IMR-90 (cell line): Measurements from ENCODE around the gene PRSS8. TPM values are rescaled to one million over a fixed set of nuclear protein-coding genes. Genes with fewer than 3 reads are reported as not detected.

Source experiments
- ATAC-seq: fragments of 200-7000 bp; cut with Tn5 transposase; 2 replicates; pipeline ENCODE4 v1.9.1; 2020; ENCODE audit warnings: low read depth, mild to moderate bottlenecking, moderate library complexity
- BruUV-seq: library from RNA; stranded (reverse); fragments of 400-500 nt; replicated peaks from 2 replicates; lab custom pipeline; 2021; lab: Mats Ljungman, UMichigan
- CTCF ChIA-PET: fragments of 300-600 bp; formaldehyde crosslinking; extraction: SDS; loops from one replicate; lab custom pipeline; 2021; ENCODE audit warnings: antibody characterized with exemption; lab: Yijun Ruan, JAX
- POLR2A ChIA-PET: fragments of 300-600 bp; sonication (Branson Sonifier 250); formaldehyde crosslinking; loops from one replicate; lab custom pipeline; 2022; ENCODE audit warnings: antibody characterized with exemption; ENCODE audit not compliant: unreplicated experiment; lab: Charles Lee
- DNase-seq: peaks from one replicate; pipeline ENCODE4 v3.0.0; 2013
- H2AFZ ChIP-seq: replicated peaks from 2 replicates; pipeline ENCODE3; 2013; ENCODE audit warnings: low read length, mild to moderate bottlenecking; ENCODE audit not compliant: poor library complexity
- H2AK5ac ChIP-seq: 2 replicates; pipeline ENCODE4 v1.6.1; 2013; ENCODE audit warnings: low read depth, low read length, inconsistent platforms
- H2AK9ac ChIP-seq: replicated peaks from 2 replicates; pipeline ENCODE3; 2013; ENCODE audit warnings: mild to moderate bottlenecking, low read depth, low read length, moderate library complexity; ENCODE audit not compliant: poor library complexity
- H2BK120ac ChIP-seq: 2 replicates; pipeline ENCODE4 v1.6.1; 2013; ENCODE audit warnings: low read depth, low read length, inconsistent platforms
- H2BK15ac ChIP-seq: 3 replicates; pipeline ENCODE4 v1.6.1; 2013; ENCODE audit warnings: low read depth, low read length, inconsistent platforms
- H2BK20ac ChIP-seq: 2 replicates; pipeline ENCODE4 v1.6.1; 2013; ENCODE audit warnings: low read depth, mild to moderate bottlenecking, inconsistent platforms, low read length, moderate library complexity
- H2BK5ac ChIP-seq: 2 replicates; pipeline ENCODE4 v1.6.1; 2013; ENCODE audit warnings: mild to moderate bottlenecking, low read depth, low read length, inconsistent platforms; ENCODE audit not compliant: poor library complexity, severe bottlenecking
- H3K14ac ChIP-seq: replicated peaks from 2 replicates; pipeline ENCODE4 v1.6.1; 2013; ENCODE audit warnings: low read depth, low read length, inconsistent platforms
- H3K18ac ChIP-seq: 2 replicates; pipeline ENCODE4 v1.6.1; 2013; ENCODE audit warnings: low read depth, low read length, control low read depth
- H3K23ac ChIP-seq: 2 replicates; pipeline ENCODE4 v1.6.1; 2013; ENCODE audit warnings: low read depth, low read length, inconsistent platforms
- H3K27ac ChIP-seq: 2 replicates; pipeline ENCODE4 v1.5.1; 2013; ENCODE audit warnings: mild to moderate bottlenecking, control low read depth, low read length; ENCODE audit not compliant: insufficient read depth
- H3K27me3 ChIP-seq: 2 replicates; pipeline ENCODE4 v1.6.1; 2013; ENCODE audit warnings: low read length; ENCODE audit not compliant: control insufficient read depth, insufficient read depth
- H3K36me3 ChIP-seq: 2 replicates; pipeline ENCODE4 v1.6.1; 2013; ENCODE audit warnings: low read length, mixed read lengths; ENCODE audit not compliant: control insufficient read depth, insufficient read depth
- H3K4ac ChIP-seq: 2 replicates; pipeline ENCODE4 v1.6.1; 2013; ENCODE audit warnings: low read depth, low read length, inconsistent platforms
- H3K4me1 ChIP-seq: 2 replicates; pipeline ENCODE4 v1.6.1; 2013; ENCODE audit warnings: low read length, mixed read lengths; ENCODE audit not compliant: control insufficient read depth, insufficient read depth
- H3K4me2 ChIP-seq: 2 replicates; pipeline ENCODE4 v1.6.1; 2013; ENCODE audit warnings: low read depth, mild to moderate bottlenecking, control low read depth, low read length, moderate library complexity
- H3K4me3 ChIP-seq: 2 replicates; pipeline ENCODE4 v1.5.1; 2013; ENCODE audit warnings: low read depth, mild to moderate bottlenecking, control low read depth, low read length, moderate library complexity; ENCODE audit not compliant: insufficient read depth
- H3K56ac ChIP-seq: 2 replicates; pipeline ENCODE4 v1.6.1; 2013; ENCODE audit warnings: low read length, inconsistent platforms; ENCODE audit not compliant: insufficient read depth; ENCODE audit errors: extremely low read depth
- H3K79me1 ChIP-seq, 2 experiments: 2 replicates each; pipeline ENCODE4 v1.6.1; 2013; ENCODE audit warnings: low read length in 2 of 2, inconsistent platforms in 1 of 2, low read depth in 1 of 2
- H3K9ac ChIP-seq: 2 replicates; pipeline ENCODE4 v1.6.1; 2013; ENCODE audit warnings: low read depth, low read length, control low read depth
- H3K9me1 ChIP-seq: 2 replicates; pipeline ENCODE4 v1.6.1; 2013; ENCODE audit warnings: low read length, inconsistent platforms; ENCODE audit not compliant: insufficient read depth
- H3K9me3 ChIP-seq: 2 replicates; pipeline ENCODE4 v1.6.1; 2013; ENCODE audit warnings: low read length; ENCODE audit not compliant: control insufficient read depth, insufficient read depth
- H4K20me1 ChIP-seq: 2 replicates; pipeline ENCODE4 v1.6.1; 2013; ENCODE audit warnings: low read length, inconsistent platforms; ENCODE audit not compliant: insufficient read depth
- H4K5ac ChIP-seq: 2 replicates; pipeline ENCODE4 v1.6.1; 2013; ENCODE audit warnings: mild to moderate bottlenecking, low read depth, low read length, control low read depth
- H4K8ac ChIP-seq, 2 experiments: 2 replicates each; pipeline ENCODE4 v1.6.1; 2013; ENCODE audit warnings: low read depth in 2 of 2, low read length in 2 of 2, control low read depth in 1 of 2, inconsistent platforms in 1 of 2
- H4K91ac ChIP-seq: 2 replicates; pipeline ENCODE4 v1.6.1; 2013; ENCODE audit warnings: low read depth, low read length, inconsistent platforms; ENCODE audit not compliant: insufficient read depth
- BHLHE40 ChIP-seq: fragments of 150-350 bp; IDR thresholded peaks from 2 replicates; pipeline ENCODE4 v1.6.1; 2016; ENCODE audit warnings: mild to moderate bottlenecking, low read depth, low read length
- CEBPB ChIP-seq: IDR thresholded peaks from 2 replicates; pipeline ENCODE4 v1.6.1; 2012; ENCODE audit warnings: low read depth, low read length, improper control_type of control experiment
- CHD1 ChIP-seq: IDR thresholded peaks from 2 replicates; pipeline ENCODE4 v1.6.1; 2012; ENCODE audit warnings: low read depth, low read length, improper control_type of control experiment
- FOS ChIP-seq: fragments of 150-350 bp; IDR thresholded peaks from 2 replicates; pipeline ENCODE4 v1.6.1; 2016; ENCODE audit warnings: low read depth, low read length
- MAFK ChIP-seq: IDR thresholded peaks from 2 replicates; pipeline ENCODE4 v1.6.1; 2012; ENCODE audit warnings: low read depth, low read length, improper control_type of control experiment
- MXI1 ChIP-seq: IDR thresholded peaks from 2 replicates; pipeline ENCODE4 v1.6.1; 2012; ENCODE audit warnings: low read depth, mild to moderate bottlenecking, low read length, moderate library complexity, borderline replicate concordance
- POLR2A ChIP-seq: IDR thresholded peaks from 2 replicates; pipeline ENCODE4 v1.6.1; 2012; ENCODE audit warnings: mild to moderate bottlenecking, low read depth, low read length
- RAD21 ChIP-seq: IDR thresholded peaks from 2 replicates; pipeline ENCODE4 v1.6.1; 2012; ENCODE audit warnings: low read length, improper control_type of control experiment
- RCOR1 ChIP-seq: IDR thresholded peaks from 2 replicates; pipeline ENCODE4 v1.6.1; 2012; ENCODE audit warnings: mild to moderate bottlenecking, low read length, improper control_type of control experiment; ENCODE audit not compliant: insufficient replicate concordance
- RFX5 ChIP-seq: IDR thresholded peaks from 2 replicates; pipeline ENCODE4 v1.8.0; 2012; ENCODE audit warnings: low read depth, mild to moderate bottlenecking, low read length, moderate library complexity
- SMC3 ChIP-seq: fragments of 150-350 bp; IDR thresholded peaks from 2 replicates; pipeline ENCODE4 v1.6.1; 2016; ENCODE audit warnings: low read depth, mild to moderate bottlenecking, antibody characterized with exemption, low read length, moderate library complexity
- WGBS, 2 experiments: methylation state at CpG; one replicate each; pipeline versions ENCODE4 v1.1.5 to v1.1.7; 2013; ENCODE audit warnings: missing lambda C conversion rate in 2 of 2; ENCODE audit not compliant: insufficient read length in 1 of 2; ENCODE audit errors: extremely low coverage in 2 of 2; 5-methylcytosine and 5-hydroxymethylcytosine counted together
- dilution Hi-C: fragments of 300-500 bp; cut with HindIII; formaldehyde crosslinking; loops from one replicate; pipeline ENCODE4 v1.14.3; 2018; ENCODE audit warnings: low sequenced_read_pairs; ENCODE audit not compliant: unreplicated experiment
- in situ Hi-C: fragments of 300-500 bp; cut with MboI; formaldehyde crosslinking; loops from 3 replicates; pipeline ENCODE4 v1.14.3; 2019; ENCODE audit warnings: low sequenced_read_pairs, inconsistent platforms, mixed read lengths
- intact Hi-C: fragments of 100-400 bp; cut with micrococcal nuclease; formaldehyde crosslinking; loops from 2 replicates; pipeline ENCODE4 v1.10.0; 2022
- polyA plus RNA-seq, 3 experiments: library from polyadenylated mRNA; depleted of rRNA; stranded (reverse); fragments of >200 nt; gene quantifications; 2 replicates each; pipeline ENCODE4 v1.2.3, GENCODE V29; 2012; ENCODE audit warnings: low replicate concordance in 1 of 3
- total RNA-seq: library from RNA; depleted of rRNA; stranded (reverse); fragments of >200 nt; gene quantifications from 2 replicates; pipeline ENCODE4 v1.2.3, GENCODE V29; 2012
- TF ChIP-seq, protein P1 (sequence below): conservative IDR thresholded peaks from 2 replicates; pipeline ENCODE4 v1.5.1; 2012; ENCODE audit warnings: mild to moderate bottlenecking, low read depth, low read length, improper control_type of control experiment
- TF ChIP-seq, protein P2 (sequence below): fragments of 150-350 bp; IDR thresholded peaks from 2 replicates; pipeline ENCODE4 v1.6.1; 2016; ENCODE audit warnings: low read depth, mild to moderate bottlenecking, low read length, moderate library complexity, borderline replicate concordance

Gene PRSS8
- total and polyA plus RNA-seq, 2 of the 4 experiments (the other 2 are of a cell fraction): not detected

DNA sequence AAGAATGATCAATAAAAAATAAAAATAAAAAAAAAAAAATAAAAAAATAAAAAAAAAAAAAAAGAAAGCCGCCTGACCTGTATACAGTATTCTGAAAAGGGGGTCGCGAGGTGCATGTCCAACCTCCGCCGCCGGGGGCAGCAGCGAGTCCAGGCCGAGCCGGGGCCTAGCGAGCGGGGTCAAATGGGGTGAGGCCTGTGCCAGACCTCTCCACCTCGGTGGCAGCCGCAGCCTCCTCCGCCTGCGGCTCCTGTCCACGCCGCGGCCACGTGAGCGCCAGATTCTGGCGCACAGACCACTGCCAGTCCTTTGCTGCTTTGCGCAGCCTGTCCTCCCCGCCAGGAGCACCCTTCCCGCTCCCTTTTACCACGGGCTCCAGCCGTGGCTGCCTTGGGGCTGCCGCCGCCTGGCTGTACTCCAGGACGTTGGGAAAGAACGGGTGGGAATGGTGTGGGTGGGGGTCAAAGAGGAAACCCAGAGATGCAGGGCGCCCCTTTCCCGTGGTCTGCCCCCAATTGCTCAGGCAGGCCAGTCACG is 29.8 kb downstream of the PRSS8 start:
- H4K91ac ChIP-seq: no peak overlapping the region
- in situ Hi-C loops (no loop called here), intact Hi-C loops (loop anchor here (2.0 kb wide), 1 partner anchor 53 kb away; no protein-coding TSS in a partner anchor), dilution Hi-C loops (no loop called here)
- H3K9me3 ChIP-seq: no peaks in the 10 kb centered on the region
- no peak overlapping the region for H3K4ac ChIP-seq
- no peak overlapping the region for H2BK120ac ChIP-seq
- H3K56ac ChIP-seq: no peak overlapping the region
- WGBS, 2 experiments: 25% methylated on average over 10 of the region's 33 CpGs; no CpG with 5 or more reads in 1 of the 2 experiments
- H3K9me1 ChIP-seq: peaks cover 14% of the 10 kb centered on the region; the same call in 1 of the 2 replicates
- H3K79me1 ChIP-seq: peaks cover 14 to 27% of the 10 kb centered on the region in 2 experiments
- H2BK20ac ChIP-seq: no peak overlapping the region
- H3K23ac ChIP-seq: no peak overlapping the region
- TF ChIP-seq MAFK (no peak), MXI1 (no peak), SMC3 (no peak), RFX5 (no peak), RAD21 (peak; percentile 35; the same call in 1 of the 2 replicates), FOS (no peak), CHD1 (no peak), POLR2A (no peak), BHLHE40 (0 out of 2 replicates have a peak, but pooled peaks have one; percentile 21), RCOR1 (no peak), CEBPB (no peak)
- TF ChIP-seq, protein P1, sequence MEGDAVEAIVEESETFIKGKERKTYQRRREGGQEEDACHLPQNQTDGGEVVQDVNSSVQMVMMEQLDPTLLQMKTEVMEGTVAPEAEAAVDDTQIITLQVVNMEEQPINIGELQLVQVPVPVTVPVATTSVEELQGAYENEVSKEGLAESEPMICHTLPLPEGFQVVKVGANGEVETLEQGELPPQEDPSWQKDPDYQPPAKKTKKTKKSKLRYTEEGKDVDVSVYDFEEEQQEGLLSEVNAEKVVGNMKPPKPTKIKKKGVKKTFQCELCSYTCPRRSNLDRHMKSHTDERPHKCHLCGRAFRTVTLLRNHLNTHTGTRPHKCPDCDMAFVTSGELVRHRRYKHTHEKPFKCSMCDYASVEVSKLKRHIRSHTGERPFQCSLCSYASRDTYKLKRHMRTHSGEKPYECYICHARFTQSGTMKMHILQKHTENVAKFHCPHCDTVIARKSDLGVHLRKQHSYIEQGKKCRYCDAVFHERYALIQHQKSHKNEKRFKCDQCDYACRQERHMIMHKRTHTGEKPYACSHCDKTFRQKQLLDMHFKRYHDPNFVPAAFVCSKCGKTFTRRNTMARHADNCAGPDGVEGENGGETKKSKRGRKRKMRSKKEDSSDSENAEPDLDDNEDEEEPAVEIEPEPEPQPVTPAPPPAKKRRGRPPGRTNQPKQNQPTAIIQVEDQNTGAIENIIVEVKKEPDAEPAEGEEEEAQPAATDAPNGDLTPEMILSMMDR: peak; percentile 61
- TF ChIP-seq, protein P2, sequence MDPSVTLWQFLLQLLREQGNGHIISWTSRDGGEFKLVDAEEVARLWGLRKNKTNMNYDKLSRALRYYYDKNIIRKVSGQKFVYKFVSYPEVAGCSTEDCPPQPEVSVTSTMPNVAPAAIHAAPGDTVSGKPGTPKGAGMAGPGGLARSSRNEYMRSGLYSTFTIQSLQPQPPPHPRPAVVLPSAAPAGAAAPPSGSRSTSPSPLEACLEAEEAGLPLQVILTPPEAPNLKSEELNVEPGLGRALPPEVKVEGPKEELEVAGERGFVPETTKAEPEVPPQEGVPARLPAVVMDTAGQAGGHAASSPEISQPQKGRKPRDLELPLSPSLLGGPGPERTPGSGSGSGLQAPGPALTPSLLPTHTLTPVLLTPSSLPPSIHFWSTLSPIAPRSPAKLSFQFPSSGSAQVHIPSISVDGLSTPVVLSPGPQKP: no peak
- H3K27ac ChIP-seq: peak overlapping the region; percentile 43
- peak overlapping the region; percentile 1; the same call in 1 of the 3 replicates for H2BK15ac ChIP-seq
- H2BK5ac ChIP-seq: peak overlapping the region; percentile 46
- peak overlapping the region; percentile 82 for H4K5ac ChIP-seq
- peaks cover 15% of the 10 kb centered on the region for H3K36me3 ChIP-seq
- H2AFZ ChIP-seq: peak overlapping the region; percentile 94
- no peaks in the 10 kb centered on the region for H3K27me3 ChIP-seq
- POLR2A ChIA-PET: no interaction called here
- H4K20me1 ChIP-seq: no peaks in the 10 kb centered on the region; the same call in 1 of the 2 replicates
- peak overlapping the region; percentile 81 to 97; a peak in 3 of 4 replicates for H4K8ac ChIP-seq
- no peak overlapping the region for H3K4me2 ChIP-seq
- H3K14ac ChIP-seq: no peak overlapping the region
- ATAC-seq (peak; percentile 74), DNase-seq (no peak)
- no peak overlapping the region for H3K4me3 ChIP-seq
- BruUV-seq: no TSS peak
- no peak overlapping the region for H2AK5ac ChIP-seq
- peak overlapping the region; percentile 22 for H2AK9ac ChIP-seq
- H3K4me1 ChIP-seq: peaks cover 5% of the 10 kb centered on the region
- H3K18ac ChIP-seq: peak overlapping the region; percentile 5; the same call in 1 of the 2 replicates
- CTCF ChIA-PET: no interaction called here
- 0 out of 2 replicates have a peak overlapping the region, but pooled peaks have one; percentile 3 for H3K9ac ChIP-seq
